HG03060 (cell line): ENCODE data around the gene RENBP.

ENCODE experiments used
- ATAC-seq: cut with Tn5 transposase; IDR thresholded peaks from one replicate; pipeline ENCODE4 v1.9.1; 2021; ENCODE audit warnings: low read depth, moderate number of reproducible peaks; ENCODE audit not compliant: unreplicated experiment

RENBP gene

GRCh38 chrX:153971450-153972367, 27.3 kb upstream of the RENBP start, which contains the start of gene HCFC1:
TSS of gene HCFC1 (minus strand) at chrX:153971818. CDS start at chrX:153970840, 978 bp downstream.
- no peak for ATAC-seq

- ATAC-seq, result no peak
These were observed 26.6 kb upstream of the RENBP start for GRCh38 chrX:153971124-153971449.

DNA sequence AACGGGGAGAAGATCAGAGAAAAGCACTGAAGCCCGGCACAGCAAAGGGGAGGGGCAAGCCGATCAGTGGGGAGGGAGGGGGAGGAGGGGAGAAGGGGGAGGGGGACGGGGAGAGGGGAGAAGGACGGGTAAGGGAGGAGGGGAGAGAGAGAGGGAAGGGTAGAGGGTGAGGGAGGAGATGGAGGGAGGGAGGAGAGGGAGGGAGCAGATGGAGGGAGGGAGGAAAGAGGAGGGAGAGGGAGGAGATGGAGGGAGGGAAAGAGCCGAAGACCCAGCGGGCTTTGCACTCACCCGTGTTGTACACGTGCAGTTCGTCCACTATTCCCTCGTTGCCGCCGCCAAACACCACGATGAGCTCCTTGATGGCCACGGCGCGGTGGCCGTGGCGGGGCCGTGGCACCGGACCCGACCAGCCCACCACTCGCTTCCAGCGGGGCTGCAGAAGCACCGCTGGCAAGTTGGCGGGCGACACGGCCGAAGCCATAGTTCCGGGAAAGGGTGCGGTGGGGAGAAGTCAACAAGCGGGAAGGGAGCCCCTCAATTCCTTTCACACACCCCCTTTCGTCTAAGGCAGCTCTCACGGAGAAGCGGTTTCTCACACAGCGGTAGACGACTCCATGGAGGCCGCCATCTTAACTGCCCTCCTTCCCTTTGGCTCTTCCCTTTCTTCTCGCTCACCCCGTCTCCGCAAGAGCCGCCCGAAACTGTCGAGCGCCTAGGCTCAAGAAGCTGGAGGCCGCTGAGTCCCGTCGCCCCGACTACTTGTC, 26.1 kb upstream of the RENBP start:
- no peak for ATAC-seq

- no peak for ATAC-seq
These were observed 25.5 kb upstream of the RENBP start for GRCh38 chrX:153969904-153970356.

GRCh38 chrX:153969125-153969903, 24.9 kb upstream of the RENBP start:
- ATAC-seq, result no peak

DNA sequence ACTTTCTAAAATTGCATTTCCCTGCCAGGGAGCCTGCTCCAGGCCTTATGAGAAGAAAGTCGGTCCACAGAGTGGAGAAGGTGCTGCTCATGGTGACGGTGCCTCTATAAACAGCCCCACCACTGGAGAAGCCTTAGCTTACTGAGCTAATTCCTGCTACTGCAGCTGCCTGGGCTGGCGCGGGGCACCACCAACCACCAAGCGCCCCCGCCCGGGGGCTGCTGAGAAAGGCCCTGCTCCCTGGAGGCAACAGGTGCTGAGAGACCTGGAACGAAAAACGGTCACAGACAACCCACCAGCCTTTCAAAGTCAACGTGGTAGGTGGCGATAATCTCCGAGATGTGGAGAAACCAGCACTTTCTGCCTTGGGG, 24.3 kb upstream of the RENBP start:
- ATAC-seq, result no peak

DNA sequence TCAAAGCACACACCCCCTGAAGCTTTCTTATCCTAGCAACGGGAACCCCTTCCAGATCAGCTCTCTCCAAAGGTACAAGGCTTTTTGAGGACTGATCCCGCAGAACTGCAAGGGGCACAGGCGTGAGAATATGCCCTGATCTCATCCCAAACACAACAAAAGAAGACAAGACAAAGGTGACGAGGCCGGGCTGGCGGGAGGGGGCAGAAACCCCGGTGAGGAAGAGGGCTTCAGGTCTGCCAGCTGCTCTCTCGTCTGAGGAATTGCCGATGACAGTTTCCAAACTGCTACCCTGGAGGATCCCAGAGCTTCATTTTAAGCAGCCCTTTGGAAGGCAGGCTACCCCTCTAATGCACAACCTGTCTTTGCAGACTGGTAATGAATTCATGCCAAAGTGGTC, 23.8 kb upstream of the RENBP start:
- no peak for ATAC-seq

- no peak for ATAC-seq
These were observed 23.2 kb upstream of the RENBP start for GRCh38 chrX:153967536-153968224.

DNA sequence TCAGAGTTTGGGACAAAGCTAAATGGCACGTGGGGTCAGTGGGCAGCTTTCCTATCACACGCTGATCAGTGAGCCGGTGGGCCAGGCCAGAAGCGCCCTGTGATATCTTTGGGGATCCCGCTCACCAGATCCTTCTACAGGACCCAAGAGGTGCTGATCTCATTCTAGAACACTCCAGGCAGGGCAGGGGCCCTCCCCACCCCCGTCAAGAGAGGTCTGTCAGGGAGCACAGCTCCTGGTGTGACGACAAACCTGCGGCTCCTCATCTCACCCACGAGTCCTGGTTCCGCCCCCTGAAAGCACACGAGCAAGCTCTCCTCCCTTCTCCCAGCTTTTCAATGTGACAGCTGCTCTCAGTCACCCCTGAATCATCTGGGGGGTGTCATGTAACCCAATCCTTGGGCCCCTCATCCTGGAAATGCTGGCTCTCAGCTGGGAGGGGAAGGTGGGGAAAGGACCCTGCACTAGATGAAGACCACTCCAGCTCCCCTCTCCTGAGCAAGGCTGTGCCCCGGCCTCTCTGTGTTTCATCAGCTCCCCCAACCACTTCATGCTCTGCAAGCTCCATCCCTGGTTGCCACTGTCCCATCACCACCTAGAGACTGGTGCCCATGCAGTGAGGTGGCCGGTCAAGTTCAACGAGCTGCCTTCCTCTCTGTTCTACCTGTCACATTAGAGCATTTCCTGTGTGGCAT, 22.5 kb upstream of the RENBP start:
- no peak for ATAC-seq

DNA sequence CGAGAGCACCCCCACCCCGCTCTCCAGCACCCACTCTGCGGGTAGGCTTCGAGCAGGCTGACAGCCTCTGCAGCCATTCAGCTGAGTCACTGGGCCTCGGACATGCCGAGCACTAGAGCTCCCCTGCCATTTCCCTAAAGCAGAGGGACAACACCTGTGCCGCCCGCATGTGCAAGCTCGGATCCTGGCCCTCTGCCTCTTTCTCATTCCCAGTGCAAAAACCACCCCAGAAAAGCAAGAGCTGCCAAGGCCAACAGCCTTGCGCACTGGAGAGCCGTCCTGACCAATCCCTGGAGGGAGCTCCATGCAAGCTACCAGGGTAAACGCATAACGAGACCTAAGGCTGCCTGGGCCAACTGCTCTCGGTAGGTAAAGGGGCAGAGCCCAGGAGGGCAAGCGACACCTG, 21.8 kb upstream of the RENBP start:
- ATAC-seq, result no peak

GRCh38 chrX:153965406-153965805, 21.0 kb upstream of the RENBP start:
- no peak for ATAC-seq

DNA sequence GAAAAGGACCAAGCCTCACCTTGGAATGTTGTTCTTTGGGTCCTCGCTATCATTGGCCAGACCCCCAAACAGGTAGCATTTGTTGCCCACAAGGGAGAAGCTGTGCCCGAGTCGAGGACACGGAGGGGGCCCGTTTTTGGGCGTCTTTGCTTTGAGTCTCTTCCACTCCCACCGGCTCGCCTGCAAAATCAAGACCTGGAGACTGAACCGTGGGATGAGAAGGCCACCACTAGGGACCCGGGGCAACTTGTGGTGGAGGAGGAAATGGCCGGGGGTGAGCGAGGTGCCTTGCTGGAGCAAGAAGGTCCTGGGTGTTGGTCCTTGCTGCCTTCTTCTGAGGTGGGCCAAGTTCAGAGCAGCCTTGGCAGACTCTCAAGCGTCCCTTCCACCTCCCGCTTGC, 19.7 kb upstream of the RENBP start:
- ATAC-seq, result no peak

DNA sequence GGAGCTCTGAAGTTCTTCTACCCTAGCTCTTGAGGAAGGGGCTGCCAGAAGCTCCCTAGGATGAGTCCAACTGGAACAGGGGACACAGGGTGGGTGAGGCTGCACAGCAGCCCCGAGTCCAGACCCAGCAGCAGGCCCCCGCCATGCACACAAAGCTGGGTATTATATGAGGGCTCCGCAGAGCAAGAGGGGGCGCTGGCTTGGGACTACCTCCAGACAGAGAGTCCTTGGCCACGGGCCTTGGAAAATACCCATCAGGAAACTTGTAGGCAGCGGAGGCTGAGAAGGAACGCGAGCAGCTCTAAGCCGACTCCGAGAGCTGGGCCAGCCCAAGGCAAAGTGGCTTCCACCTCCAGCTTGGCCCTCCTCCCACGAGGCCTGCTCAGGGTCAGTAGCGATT, 19.1 kb upstream of the RENBP start:
- no peak for ATAC-seq

DNA sequence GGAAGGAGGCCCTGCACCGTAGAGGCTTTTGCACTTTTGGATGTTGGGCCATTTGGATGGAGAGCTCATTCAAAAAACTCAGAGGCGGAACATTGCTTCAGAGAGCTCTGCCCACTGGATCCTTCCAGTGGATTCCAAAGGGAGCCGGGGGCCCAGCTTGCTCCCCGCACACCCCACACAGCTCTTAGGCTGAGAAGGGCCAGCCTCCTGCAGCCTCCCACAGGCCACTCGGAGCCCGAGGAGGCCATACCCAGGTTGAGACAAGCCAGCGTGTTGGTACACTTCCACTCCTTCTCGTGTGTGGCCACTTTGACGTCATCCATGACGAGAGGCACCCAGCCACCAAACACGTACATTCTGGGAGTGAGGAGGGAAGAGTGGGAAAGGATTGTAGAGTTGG, 16.8 kb upstream of the RENBP start:
- ATAC-seq, result no peak

GRCh38 chrX:153960786-153961185, 16.3 kb upstream of the RENBP start:
- ATAC-seq, result no peak

- ATAC-seq, result no peak
These were observed 15.6 kb upstream of the RENBP start for GRCh38 chrX:153960077-153960476.

DNA sequence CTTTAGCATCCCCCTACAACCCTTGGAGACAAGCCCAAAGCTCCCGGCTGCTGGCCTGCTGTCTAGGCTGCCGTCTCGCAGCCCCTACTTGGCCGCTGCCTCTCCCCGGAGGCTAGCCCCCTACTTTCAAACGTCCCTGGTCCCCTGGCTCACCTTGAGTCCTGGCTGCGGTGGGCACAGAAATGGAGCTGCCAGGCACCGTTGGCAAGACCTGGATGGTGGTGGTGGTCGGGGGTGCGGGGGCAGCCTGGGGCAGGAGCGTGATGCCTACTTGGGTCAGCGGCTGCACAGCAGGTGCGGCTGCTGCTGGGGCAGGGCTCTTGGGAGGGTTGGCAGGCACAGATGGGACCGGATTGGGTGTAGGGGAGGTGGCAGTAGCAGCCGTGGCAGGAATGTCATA, 15.2 kb upstream of the RENBP start:
- ATAC-seq, result no peak

GRCh38 chrX:153958605-153959004, 14.2 kb upstream of the RENBP start:
- no peak for ATAC-seq

DNA sequence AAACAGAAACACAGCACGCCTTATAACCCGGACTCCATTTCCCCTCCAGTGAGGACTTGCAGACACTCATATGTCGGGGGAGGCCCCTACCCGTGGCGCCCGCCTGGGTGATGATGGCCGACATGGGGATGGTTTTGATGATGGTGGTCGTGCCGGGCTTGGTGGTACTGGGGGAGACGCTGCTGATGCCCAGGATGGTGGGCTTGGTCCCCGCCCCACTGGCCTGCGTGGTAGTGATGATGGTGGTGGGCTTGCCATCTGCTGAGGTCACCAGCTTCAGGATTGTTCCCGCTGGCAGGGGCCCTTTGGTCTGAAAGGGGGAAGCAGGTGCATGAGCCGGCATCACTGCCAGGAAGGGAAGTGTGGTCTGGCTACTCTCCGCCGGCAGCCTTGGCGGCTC, 12.8 kb upstream of the RENBP start:
- no peak for ATAC-seq
